H1 (cell line): ENCODE measurements around the gene SLC25A53.

Source experiments
- CTCF ChIP-seq, 3 experiments: IDR thresholded peaks; 1 replicate in 2 of 3; 2 replicates in 1 of 3; pipeline versions ENCODE4 v1.5.1 to v1.6.1; 2011; ENCODE audit warnings: low read length in 3 of 3, mild to moderate bottlenecking in 3 of 3, inconsistent platforms in 2 of 3, low read depth in 1 of 3, moderate library complexity in 1 of 3; ENCODE audit not compliant: insufficient read depth in 1 of 3; ENCODE audit errors: control extremely low read depth in 1 of 3
- EP300 ChIP-seq, 2 experiments: IDR thresholded peaks; 1 replicate in 1 of 2; 2 replicates in 1 of 2; pipeline ENCODE4 v1.6.1; 2011 to 2012; ENCODE audit warnings: low read depth in 2 of 2, low read length in 2 of 2, mild to moderate bottlenecking in 2 of 2, borderline replicate concordance in 1 of 2, inconsistent platforms in 1 of 2, moderate library complexity in 1 of 2
- EZH2 ChIP-seq: fragments of 200-600 bp; sonication (generic); IDR thresholded peaks from 2 replicates; pipeline ENCODE4 v1.7.1; 2012; ENCODE audit warnings: low read depth, mild to moderate bottlenecking, moderate library complexity, low read length, inconsistent platforms; ENCODE audit not compliant: severe bottlenecking
- JUN ChIP-seq: IDR thresholded peaks from 2 replicates; pipeline ENCODE4 v1.6.1; 2011; ENCODE audit warnings: low read depth, mild to moderate bottlenecking, improper control_type of control experiment, low read length
- MAX ChIP-seq: IDR thresholded peaks from 2 replicates; pipeline ENCODE4 v1.6.1; 2012; ENCODE audit warnings: inconsistent platforms
- POLR2A ChIP-seq, 2 experiments: IDR thresholded peaks; 1 replicate in 1 of 2; 2 replicates in 1 of 2; pipeline ENCODE4 v1.6.1; 2011; ENCODE audit warnings: low read depth in 2 of 2, low read length in 2 of 2, mild to moderate bottlenecking in 2 of 2; ENCODE audit errors: control extremely low read depth in 1 of 2
- SIN3A ChIP-seq, 2 experiments: IDR thresholded peaks in 1 of 2; conservative IDR thresholded peaks in 1 of 2; 2 replicates each; pipeline ENCODE4 v1.6.1; 2011 to 2012; ENCODE audit warnings: low read length in 2 of 2, improper control_type of control experiment in 1 of 2, low read depth in 1 of 2, mild to moderate bottlenecking in 1 of 2
- SP1 ChIP-seq: IDR thresholded peaks from 2 replicates; pipeline ENCODE4 v1.6.1; 2011; ENCODE audit warnings: low read depth, low read length
- TAF1 ChIP-seq: IDR thresholded peaks from 2 replicates; pipeline ENCODE4 v1.6.1; 2011; ENCODE audit warnings: mild to moderate bottlenecking, low read depth, low read length
- TEAD4 ChIP-seq: IDR thresholded peaks from 2 replicates; pipeline ENCODE4 v1.6.1; 2012; ENCODE audit warnings: low read depth, low read length, inconsistent platforms, mixed read lengths
- USF2 ChIP-seq: IDR thresholded peaks from 2 replicates; pipeline ENCODE4 v1.6.1; 2011; ENCODE audit warnings: low read length, improper control_type of control experiment

GRCh38 chrX:104112326-104112951 is 44.4 kb downstream of the SLC25A53 start, which contains the start of gene ZCCHC18:
- no peak for TF ChIP-seq TEAD4
- no peak for TF ChIP-seq CTCF (IDR thresholded peaks at IDR 0.05; ENCODE audit: control extremely low read depth in 1 of 3, insufficient read depth in 1 of 3, low read depth in 1 of 3, low read length in 3 of 3)
- no peak for TF ChIP-seq USF2
- TF ChIP-seq POLR2A (IDR thresholded peaks at IDR 0.05; ENCODE audit: control extremely low read depth in 1 of 2, low read depth in 2 of 2, low read length in 2 of 2): peak; percentile 67 to 71
- peak; percentile 58; the same call in 1 of the 2 replicates for TF ChIP-seq MAX
- no peak for TF ChIP-seq JUN
- 0 out of 4 replicates have a peak, but pooled peaks of 1 of the 2 experiments have one; percentile 51 for TF ChIP-seq SIN3A (conservative IDR thresholded peaks at IDR 0.05 in 1 of 2, IDR thresholded peaks at IDR 0.05 in 1 of 2; ENCODE audit: low read depth in 1 of 2, low read length in 2 of 2)
- no peak for TF ChIP-seq EP300 (IDR thresholded peaks at IDR 0.05; ENCODE audit: borderline replicate concordance in 1 of 2, low read depth in 2 of 2, low read length in 2 of 2)
- TF ChIP-seq EZH2: no peak
- TF ChIP-seq SP1: no peak
- peak; percentile 66; the same call in 1 of the 2 replicates for TF ChIP-seq TAF1
